IMR-90 (cell line): ENCODE measurements around the gene C3. TPM values are rescaled to one million over a fixed set of nuclear protein-coding genes. Genes with fewer than 3 reads are reported as not detected.
"Not testable (repeated sequence)": the region's sequence is repeated elsewhere in the genome, so short reads cannot be mapped to it uniquely, and the experiment has no call there.

Source experiments
- ATAC-seq: fragments of 200-7000 bp; cut with Tn5 transposase; 2 replicates; pipeline ENCODE4 v1.9.1; 2020; ENCODE audit warnings: low read depth, mild to moderate bottlenecking, moderate library complexity
- BruUV-seq: library from RNA; stranded (reverse); fragments of 400-500 nt; replicated peaks from 2 replicates; lab custom pipeline; 2021; lab: Mats Ljungman, UMichigan
- CTCF ChIA-PET: fragments of 300-600 bp; formaldehyde crosslinking; extraction: SDS; loops from one replicate; lab custom pipeline; 2021; ENCODE audit warnings: antibody characterized with exemption; lab: Yijun Ruan, JAX
- POLR2A ChIA-PET: fragments of 300-600 bp; sonication (Branson Sonifier 250); formaldehyde crosslinking; loops from one replicate; lab custom pipeline; 2022; ENCODE audit warnings: antibody characterized with exemption; ENCODE audit not compliant: unreplicated experiment; lab: Charles Lee
- DNase-seq: peaks from one replicate; pipeline ENCODE4 v3.0.0; 2013
- H2AFZ ChIP-seq: replicated peaks from 2 replicates; pipeline ENCODE3; 2013; ENCODE audit warnings: low read length, mild to moderate bottlenecking; ENCODE audit not compliant: poor library complexity
- H2AK5ac ChIP-seq: 2 replicates; pipeline ENCODE4 v1.6.1; 2013; ENCODE audit warnings: low read depth, low read length, inconsistent platforms
- H2AK9ac ChIP-seq: replicated peaks from 2 replicates; pipeline ENCODE3; 2013; ENCODE audit warnings: mild to moderate bottlenecking, low read depth, low read length, moderate library complexity; ENCODE audit not compliant: poor library complexity
- H2BK120ac ChIP-seq: 2 replicates; pipeline ENCODE4 v1.6.1; 2013; ENCODE audit warnings: low read depth, low read length, inconsistent platforms
- H2BK15ac ChIP-seq: 3 replicates; pipeline ENCODE4 v1.6.1; 2013; ENCODE audit warnings: low read depth, low read length, inconsistent platforms
- H2BK20ac ChIP-seq: 2 replicates; pipeline ENCODE4 v1.6.1; 2013; ENCODE audit warnings: low read depth, mild to moderate bottlenecking, inconsistent platforms, low read length, moderate library complexity
- H2BK5ac ChIP-seq: 2 replicates; pipeline ENCODE4 v1.6.1; 2013; ENCODE audit warnings: mild to moderate bottlenecking, low read depth, low read length, inconsistent platforms; ENCODE audit not compliant: poor library complexity, severe bottlenecking
- H3K14ac ChIP-seq: replicated peaks from 2 replicates; pipeline ENCODE4 v1.6.1; 2013; ENCODE audit warnings: low read depth, low read length, inconsistent platforms
- H3K18ac ChIP-seq: 2 replicates; pipeline ENCODE4 v1.6.1; 2013; ENCODE audit warnings: low read depth, low read length, control low read depth
- H3K23ac ChIP-seq: 2 replicates; pipeline ENCODE4 v1.6.1; 2013; ENCODE audit warnings: low read depth, low read length, inconsistent platforms
- H3K27ac ChIP-seq: 2 replicates; pipeline ENCODE4 v1.5.1; 2013; ENCODE audit warnings: mild to moderate bottlenecking, control low read depth, low read length; ENCODE audit not compliant: insufficient read depth
- H3K27me3 ChIP-seq: 2 replicates; pipeline ENCODE4 v1.6.1; 2013; ENCODE audit warnings: low read length; ENCODE audit not compliant: control insufficient read depth, insufficient read depth
- H3K36me3 ChIP-seq: 2 replicates; pipeline ENCODE4 v1.6.1; 2013; ENCODE audit warnings: low read length, mixed read lengths; ENCODE audit not compliant: control insufficient read depth, insufficient read depth
- H3K4ac ChIP-seq: 2 replicates; pipeline ENCODE4 v1.6.1; 2013; ENCODE audit warnings: low read depth, low read length, inconsistent platforms
- H3K4me1 ChIP-seq: 2 replicates; pipeline ENCODE4 v1.6.1; 2013; ENCODE audit warnings: low read length, mixed read lengths; ENCODE audit not compliant: control insufficient read depth, insufficient read depth
- H3K4me2 ChIP-seq: 2 replicates; pipeline ENCODE4 v1.6.1; 2013; ENCODE audit warnings: low read depth, mild to moderate bottlenecking, control low read depth, low read length, moderate library complexity
- H3K4me3 ChIP-seq: 2 replicates; pipeline ENCODE4 v1.5.1; 2013; ENCODE audit warnings: low read depth, mild to moderate bottlenecking, control low read depth, low read length, moderate library complexity; ENCODE audit not compliant: insufficient read depth
- H3K56ac ChIP-seq: 2 replicates; pipeline ENCODE4 v1.6.1; 2013; ENCODE audit warnings: low read length, inconsistent platforms; ENCODE audit not compliant: insufficient read depth; ENCODE audit errors: extremely low read depth
- H3K79me1 ChIP-seq, 2 experiments: 2 replicates each; pipeline ENCODE4 v1.6.1; 2013; ENCODE audit warnings: low read length in 2 of 2, inconsistent platforms in 1 of 2, low read depth in 1 of 2
- H3K9ac ChIP-seq: 2 replicates; pipeline ENCODE4 v1.6.1; 2013; ENCODE audit warnings: low read depth, low read length, control low read depth
- H3K9me1 ChIP-seq: 2 replicates; pipeline ENCODE4 v1.6.1; 2013; ENCODE audit warnings: low read length, inconsistent platforms; ENCODE audit not compliant: insufficient read depth
- H3K9me3 ChIP-seq: 2 replicates; pipeline ENCODE4 v1.6.1; 2013; ENCODE audit warnings: low read length; ENCODE audit not compliant: control insufficient read depth, insufficient read depth
- H4K20me1 ChIP-seq: 2 replicates; pipeline ENCODE4 v1.6.1; 2013; ENCODE audit warnings: low read length, inconsistent platforms; ENCODE audit not compliant: insufficient read depth
- H4K5ac ChIP-seq: 2 replicates; pipeline ENCODE4 v1.6.1; 2013; ENCODE audit warnings: mild to moderate bottlenecking, low read depth, low read length, control low read depth
- H4K8ac ChIP-seq, 2 experiments: 2 replicates each; pipeline ENCODE4 v1.6.1; 2013; ENCODE audit warnings: low read depth in 2 of 2, low read length in 2 of 2, control low read depth in 1 of 2, inconsistent platforms in 1 of 2
- H4K91ac ChIP-seq: 2 replicates; pipeline ENCODE4 v1.6.1; 2013; ENCODE audit warnings: low read depth, low read length, inconsistent platforms; ENCODE audit not compliant: insufficient read depth
- WGBS, 2 experiments: methylation state at CpG; one replicate each; pipeline versions ENCODE4 v1.1.5 to v1.1.7; 2013; ENCODE audit warnings: missing lambda C conversion rate in 2 of 2; ENCODE audit not compliant: insufficient read length in 1 of 2; ENCODE audit errors: extremely low coverage in 2 of 2; 5-methylcytosine and 5-hydroxymethylcytosine counted together
- dilution Hi-C: fragments of 300-500 bp; cut with HindIII; formaldehyde crosslinking; loops from one replicate; pipeline ENCODE4 v1.14.3; 2018; ENCODE audit warnings: low sequenced_read_pairs; ENCODE audit not compliant: unreplicated experiment
- in situ Hi-C: fragments of 300-500 bp; cut with MboI; formaldehyde crosslinking; loops from 3 replicates; pipeline ENCODE4 v1.14.3; 2019; ENCODE audit warnings: low sequenced_read_pairs, inconsistent platforms, mixed read lengths
- intact Hi-C: fragments of 100-400 bp; cut with micrococcal nuclease; formaldehyde crosslinking; loops from 2 replicates; pipeline ENCODE4 v1.10.0; 2022
- polyA plus RNA-seq, 3 experiments: library from polyadenylated mRNA; depleted of rRNA; stranded (reverse); fragments of >200 nt; gene quantifications; 2 replicates each; pipeline ENCODE4 v1.2.3, GENCODE V29; 2012; ENCODE audit warnings: low replicate concordance in 1 of 3
- total RNA-seq: library from RNA; depleted of rRNA; stranded (reverse); fragments of >200 nt; gene quantifications from 2 replicates; pipeline ENCODE4 v1.2.3, GENCODE V29; 2012

The C3 gene
- total and polyA plus RNA-seq, 2 of the 4 experiments (the other 2 are of a cell fraction), result 0.36 TPM; not detected in 1

- H3K23ac ChIP-seq, H2BK15ac ChIP-seq, H3K36me3 ChIP-seq, BruUV-seq, H2BK5ac ChIP-seq, H2AK9ac ChIP-seq, H3K4me2 ChIP-seq, ATAC-seq, H3K9me1 ChIP-seq, H2AFZ ChIP-seq, dilution Hi-C loops, H4K5ac ChIP-seq, H3K27ac ChIP-seq, H3K4ac ChIP-seq, H3K14ac ChIP-seq, H3K9me3 ChIP-seq, H4K20me1 ChIP-seq, POLR2A ChIA-PET, H2BK20ac ChIP-seq, H3K27me3 ChIP-seq, H2AK5ac ChIP-seq, DNase-seq, H2BK120ac ChIP-seq, H3K4me3 ChIP-seq, H3K18ac ChIP-seq, H3K79me1 ChIP-seq, H3K9ac ChIP-seq, H3K56ac ChIP-seq, H3K4me1 ChIP-seq, H4K8ac ChIP-seq, H4K91ac ChIP-seq: not testable (repeated sequence)
- intact Hi-C loops, result loop anchor here (2.0 to 5.0 kb wide), 2 partner anchors 111 to 506 kb away; no protein-coding TSS in a partner anchor
- in situ Hi-C loops, result loop anchor here (5.0 kb wide), 1 partner anchor 229 kb away; no protein-coding TSS in a partner anchor
- CTCF ChIA-PET, result interaction anchor here (1.1 kb wide), 1 partner anchor 19 kb away, joined by 3 read pairs; no protein-coding TSS in a partner anchor
- no CpG with 5 or more reads among the region's 4 CpGs for WGBS, 2 experiments
Measured at GRCh38 chr19:6633456-6633813, 87.0 kb downstream of the C3 start.
